DMS 273 (cell line): ENCODE measurements around the gene SMPD1.

Experiments
- DNase-seq: peaks from one replicate; lab custom pipeline; 2025; ENCODE audit not compliant: unreplicated experiment; lab: John Stamatoyannopoulos, UW

The SMPD1 gene

DNA sequence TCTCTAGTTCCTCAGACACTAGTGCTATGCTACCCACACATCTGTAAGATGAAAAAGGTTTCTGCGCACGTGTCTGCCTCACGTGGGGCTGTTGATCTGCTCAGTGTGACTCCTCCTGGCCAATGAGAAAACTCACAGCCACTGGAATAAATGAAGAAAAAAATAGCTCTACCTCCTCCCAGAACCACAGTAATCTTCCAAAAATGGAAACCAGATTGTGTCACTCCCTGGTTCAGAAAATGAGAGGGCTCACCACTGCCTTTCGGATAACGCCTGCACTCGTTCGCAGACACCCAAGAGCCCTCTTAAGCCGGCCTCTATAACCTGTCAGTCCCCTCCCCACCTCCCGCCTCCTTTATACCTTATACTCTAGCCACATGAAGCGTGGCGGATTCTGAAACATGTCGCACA is 23.5 kb downstream of the SMPD1 start:
- DNase-seq, result no peak

GRCh38 chr11:6414874-6415328 is 24.6 kb downstream of the SMPD1 start:
- DNase-seq, result no peak

GRCh38 chr11:6415797-6416196 is 25.5 kb downstream of the SMPD1 start:
- no peak for DNase-seq

DNA sequence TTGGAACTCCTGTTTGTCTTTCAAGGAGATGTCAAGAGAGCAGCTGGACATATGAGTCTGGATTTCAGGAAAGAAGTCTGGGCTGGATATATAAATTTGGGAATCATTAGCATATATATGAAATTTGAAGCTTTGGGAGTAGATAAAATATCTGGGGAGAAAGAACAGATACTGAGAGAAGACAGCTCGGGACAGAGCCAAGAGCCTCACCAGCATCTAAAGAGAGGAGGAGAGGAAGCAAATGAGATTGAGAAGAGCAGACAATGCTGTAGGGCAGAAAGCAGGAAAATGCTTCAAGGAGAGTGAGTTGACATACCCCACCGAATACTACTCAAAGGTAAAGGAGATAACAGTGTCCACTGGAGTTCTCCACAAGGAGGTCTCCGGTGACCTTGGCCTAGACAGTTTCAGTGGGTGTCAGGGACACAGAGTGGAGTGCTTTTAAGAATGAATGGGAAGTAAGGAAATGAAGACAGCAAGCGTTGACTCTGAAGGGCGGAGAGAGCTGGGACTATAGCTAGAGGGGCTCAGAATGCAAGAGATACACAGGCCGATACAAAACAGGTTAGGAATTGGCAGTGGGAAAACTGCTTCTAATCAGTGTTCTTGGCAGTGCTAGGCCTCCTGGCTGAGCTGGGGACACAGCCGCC is 27.8 kb downstream of the SMPD1 start:
- peak; percentile 26 for DNase-seq

GRCh38 chr11:6418557-6419008 is 28.3 kb downstream of the SMPD1 start:
- no peak for DNase-seq

GRCh38 chr11:6419009-6419631 is 28.8 kb downstream of the SMPD1 start, which contains the start of gene APBB1:
Gene APBB1, minus strand, starts transcription at chr11:6419094. Its CDS starts 7,747 bp downstream, at chr11:6411347.
- DNase-seq, result peak; percentile 84

GRCh38 chr11:6420677-6421076 is 30.4 kb downstream of the SMPD1 start:
- no peak for DNase-seq

GRCh38 chr11:6427516-6427915 is 37.2 kb downstream of the SMPD1 start:
- DNase-seq, result no peak

DNA sequence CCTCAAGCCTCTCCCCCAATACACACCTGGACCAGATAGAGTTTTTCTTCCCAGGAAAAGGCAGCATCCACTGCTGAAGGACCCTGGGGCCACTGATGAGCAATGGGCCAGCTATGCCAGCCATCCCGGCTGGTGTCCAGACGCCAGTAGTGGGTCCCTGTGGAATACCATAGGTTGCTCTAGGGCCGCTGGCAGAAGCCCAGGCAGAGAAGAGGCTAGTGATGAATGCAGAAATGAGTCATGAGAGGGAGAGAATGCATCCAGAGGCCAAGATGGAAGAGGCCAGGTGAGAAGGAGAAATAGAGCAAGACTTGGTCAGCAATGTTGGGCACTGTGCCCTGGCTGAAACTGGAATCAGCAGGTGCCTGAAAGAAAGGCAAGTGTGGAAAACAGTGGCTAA is 41.6 kb downstream of the SMPD1 start:
- DNase-seq, result no peak

GRCh38 chr11:6433998-6434660 is 43.9 kb downstream of the SMPD1 start:
- DNase-seq, result peak; percentile 2

- no peak for DNase-seq
Observed at GRCh38 chr11:6437423-6437822, 47.1 kb downstream of the SMPD1 start.

- DNase-seq, result no peak
Observed at GRCh38 chr11:6437993-6438392, 47.7 kb downstream of the SMPD1 start.

DNA sequence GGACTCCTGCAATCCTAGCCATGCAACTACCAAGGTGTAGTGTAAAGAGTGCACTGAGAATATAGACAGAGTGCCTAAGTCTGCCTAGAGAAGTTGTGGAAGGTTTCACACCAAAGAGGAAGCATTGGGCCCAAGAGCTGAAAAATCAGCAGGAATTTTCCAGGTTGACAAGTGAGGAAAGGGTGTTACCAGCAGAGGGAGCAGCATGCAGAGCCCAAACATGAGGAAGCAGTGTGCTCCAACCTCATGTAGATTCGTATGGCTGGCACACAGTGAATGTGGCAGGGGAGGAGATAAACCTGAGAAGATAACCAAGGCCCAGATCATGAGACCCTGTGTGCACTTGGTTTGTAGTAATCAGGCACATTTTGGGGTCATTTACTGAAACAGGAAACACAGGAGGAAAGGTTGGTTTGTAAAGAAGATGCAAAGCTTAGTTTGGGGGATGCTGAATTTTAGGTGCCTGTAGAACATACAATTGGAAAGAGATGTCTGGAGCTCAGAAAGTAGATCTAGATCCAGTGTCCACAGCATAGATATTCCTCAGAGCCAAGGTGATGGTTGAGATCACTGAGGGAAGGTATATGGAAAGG is 48.8 kb downstream of the SMPD1 start:
- peak; percentile 72 for DNase-seq

DNA sequence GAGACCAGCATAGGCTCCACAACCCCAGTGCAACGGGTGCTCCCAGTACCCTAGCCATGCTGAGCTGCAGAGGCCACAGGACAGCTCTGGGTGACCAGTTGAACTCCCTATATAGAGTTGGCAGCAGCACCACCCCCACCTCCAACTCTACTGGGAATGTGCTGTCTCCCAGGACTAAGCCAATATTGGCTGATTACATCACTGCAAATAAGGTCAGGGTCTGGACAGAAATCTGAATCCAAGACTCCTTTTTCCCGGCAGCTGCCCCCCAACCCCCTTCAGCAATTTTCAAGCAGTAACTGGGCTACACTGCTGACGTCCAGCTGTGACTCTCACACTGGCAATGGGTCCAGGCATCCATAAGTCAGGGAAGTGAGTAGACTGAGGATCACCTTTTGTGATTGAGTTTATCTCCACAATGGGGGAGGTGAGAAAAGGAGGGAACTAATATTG is 50.7 kb downstream of the SMPD1 start, which contains the start of gene HPX:
Gene HPX, minus strand, starts transcription at position 82 of the 453 bp plus-strand sequence. Its CDS starts 24 bp downstream, at position 58.
- no peak for DNase-seq

GRCh38 chr11:6442441-6442840 is 52.2 kb downstream of the SMPD1 start:
- DNase-seq, result no peak

GRCh38 chr11:6443269-6444003 is 53.2 kb downstream of the SMPD1 start:
- DNase-seq, result peak; percentile 50
